Astrocyte of the hippocampus (primary cell): ENCODE data around the gene DYNC2LI1.

Experiments used
- DNase-seq: peaks from one replicate; pipeline ENCODE4 v3.0.0; 2011; ENCODE audit warnings: low read depth, low spot score

DYNC2LI1 gene

GRCh38 chr2:43812947-43813346 lies 39.1 kb downstream of the DYNC2LI1 start:
- DNase-seq = no peak

- no peak for DNase-seq
Measured at GRCh38 chr2:43814711-43815110, 40.9 kb downstream of the DYNC2LI1 start.

DNA sequence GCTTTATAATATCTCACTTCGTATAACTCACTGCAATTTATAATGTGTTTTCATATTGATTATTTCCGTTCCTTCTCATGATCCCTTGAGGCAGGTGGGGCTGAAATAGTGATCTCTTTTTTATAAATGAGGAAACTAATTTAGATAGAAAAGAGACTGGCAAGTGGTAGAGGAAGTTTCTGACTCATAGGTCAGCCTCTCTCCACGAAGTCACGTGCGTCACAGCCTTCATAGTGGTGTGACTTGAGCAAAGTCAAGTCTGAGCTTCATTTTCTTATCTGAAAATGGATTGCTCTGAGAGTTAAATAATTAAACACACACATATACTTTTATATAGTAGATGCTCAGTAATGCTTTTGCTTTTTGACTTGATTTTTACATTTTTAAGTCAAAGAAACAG lies 44.9 kb downstream of the DYNC2LI1 start:
- DNase-seq = peak; percentile 21

DNA sequence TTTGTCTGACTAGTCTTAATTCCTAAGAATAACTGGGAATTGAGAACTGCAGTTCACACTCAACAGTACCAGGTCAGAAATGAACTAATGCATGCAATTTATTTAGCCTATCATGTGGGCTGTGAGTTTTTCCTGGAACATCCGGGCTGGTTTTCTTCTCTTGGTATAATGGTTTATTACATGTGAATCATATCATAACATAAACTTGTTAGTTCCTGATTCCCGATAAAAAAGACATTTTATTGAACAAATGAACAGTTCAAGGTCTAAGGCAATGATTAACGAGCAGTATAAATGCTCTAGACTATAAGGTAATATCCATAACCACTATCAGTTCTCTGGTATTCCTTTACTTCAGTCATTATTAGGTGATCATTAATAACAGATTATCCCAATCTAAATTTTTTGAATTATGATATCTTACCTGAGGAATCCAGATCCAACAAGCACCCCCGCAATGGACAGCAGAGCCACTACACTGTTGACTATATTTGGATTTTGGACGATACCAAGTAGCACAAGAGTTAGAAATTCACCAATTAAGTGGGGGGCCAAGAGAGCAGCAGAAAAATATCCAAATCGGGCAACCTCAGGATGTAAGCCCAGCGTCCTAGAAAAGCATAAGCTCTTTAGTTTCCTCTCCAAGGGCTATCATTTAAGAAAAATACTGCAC lies 45.8 kb downstream of the DYNC2LI1 start:
- DNase-seq = no peak

GRCh38 chr2:43822839-43823238 lies 49.0 kb downstream of the DYNC2LI1 start:
- no peak for DNase-seq

DNA sequence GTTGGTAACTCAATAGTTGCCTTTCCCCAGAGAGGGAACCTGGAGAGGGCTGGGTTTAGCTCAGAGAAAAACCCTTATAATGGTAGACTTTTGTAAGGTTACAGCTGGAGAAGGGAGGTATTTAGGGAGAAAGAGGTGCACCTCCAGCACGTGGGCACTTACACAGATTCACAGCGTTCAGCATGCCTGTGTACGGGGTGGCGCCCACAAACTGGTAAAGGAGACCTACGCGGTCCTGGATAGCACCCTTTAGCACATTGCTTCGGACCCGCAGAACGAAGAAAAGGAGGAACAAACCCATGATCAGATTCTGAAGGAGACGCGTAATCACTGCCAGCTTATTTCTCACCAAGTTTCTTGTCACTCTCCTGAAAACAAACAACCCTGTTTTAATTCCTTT lies 49.9 kb downstream of the DYNC2LI1 start:
- DNase-seq = no peak

DNA sequence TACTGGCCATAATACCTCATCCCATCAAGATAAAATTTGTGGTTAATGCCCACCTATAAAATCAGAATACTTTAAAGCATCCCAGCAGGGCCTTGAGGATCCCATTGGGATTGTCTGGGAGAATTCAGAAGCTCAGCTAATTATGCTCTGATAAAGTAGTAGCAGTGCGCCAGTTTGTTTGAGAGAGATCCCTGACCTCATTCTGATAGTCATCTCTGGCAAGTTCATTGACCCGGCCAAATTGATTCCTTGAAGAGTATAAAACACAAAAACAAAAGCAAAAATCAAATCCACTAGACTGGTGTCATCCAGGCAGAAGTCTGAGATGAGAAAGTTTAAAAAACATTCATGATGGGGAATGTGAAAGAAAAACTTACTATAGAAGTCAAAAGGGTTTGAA lies 50.7 kb downstream of the DYNC2LI1 start:
- DNase-seq = no peak

DNA sequence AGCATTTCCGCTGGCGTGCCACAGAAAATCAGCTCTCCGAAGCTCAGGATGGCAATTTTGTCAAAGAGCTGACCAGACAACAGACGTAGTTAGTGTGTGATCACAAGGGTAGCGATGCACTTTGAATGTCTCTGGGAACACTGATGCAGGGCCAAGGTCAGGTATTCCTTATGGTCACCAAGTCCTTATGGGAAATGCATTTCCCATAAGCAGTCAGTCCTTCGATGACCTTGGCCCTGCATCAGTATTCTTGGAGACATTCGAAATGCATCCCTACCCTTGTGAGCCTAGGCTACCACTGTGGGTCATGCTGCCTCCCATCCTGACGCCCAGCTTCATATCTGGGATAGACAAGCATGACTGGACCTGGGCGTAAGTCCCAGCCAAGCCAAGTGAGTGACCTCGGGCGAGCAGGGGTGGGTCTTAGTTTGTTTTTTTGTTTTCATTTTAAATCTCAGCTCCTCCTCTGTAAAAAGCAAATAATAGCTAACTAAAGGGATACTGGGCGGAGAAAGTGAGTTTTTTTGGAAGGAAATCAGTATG lies 51.2 kb downstream of the DYNC2LI1 start:
- DNase-seq = no peak

DNA sequence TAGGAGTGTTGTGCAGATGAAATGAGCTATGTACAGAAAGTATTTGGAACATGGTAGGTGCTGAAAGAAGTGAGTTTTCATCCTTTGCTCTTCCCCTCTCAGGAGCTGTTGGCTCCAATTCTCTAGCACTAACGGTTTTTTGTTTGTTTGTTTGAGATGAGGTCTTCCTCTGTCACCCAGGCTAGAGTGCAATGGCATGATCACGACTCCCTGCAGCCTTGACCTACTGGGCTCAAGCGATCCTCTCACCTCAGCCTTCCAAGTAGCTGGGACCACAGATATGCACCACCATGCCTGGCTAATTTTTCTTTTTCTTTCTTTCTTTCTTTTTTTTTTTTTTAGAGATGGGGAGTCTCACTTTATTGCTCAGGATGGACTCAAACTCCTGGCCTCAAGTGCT lies 52.0 kb downstream of the DYNC2LI1 start:
- DNase-seq = no peak

GRCh38 chr2:43826305-43827250 lies 52.7 kb downstream of the DYNC2LI1 start:
- DNase-seq = no peak

DNA sequence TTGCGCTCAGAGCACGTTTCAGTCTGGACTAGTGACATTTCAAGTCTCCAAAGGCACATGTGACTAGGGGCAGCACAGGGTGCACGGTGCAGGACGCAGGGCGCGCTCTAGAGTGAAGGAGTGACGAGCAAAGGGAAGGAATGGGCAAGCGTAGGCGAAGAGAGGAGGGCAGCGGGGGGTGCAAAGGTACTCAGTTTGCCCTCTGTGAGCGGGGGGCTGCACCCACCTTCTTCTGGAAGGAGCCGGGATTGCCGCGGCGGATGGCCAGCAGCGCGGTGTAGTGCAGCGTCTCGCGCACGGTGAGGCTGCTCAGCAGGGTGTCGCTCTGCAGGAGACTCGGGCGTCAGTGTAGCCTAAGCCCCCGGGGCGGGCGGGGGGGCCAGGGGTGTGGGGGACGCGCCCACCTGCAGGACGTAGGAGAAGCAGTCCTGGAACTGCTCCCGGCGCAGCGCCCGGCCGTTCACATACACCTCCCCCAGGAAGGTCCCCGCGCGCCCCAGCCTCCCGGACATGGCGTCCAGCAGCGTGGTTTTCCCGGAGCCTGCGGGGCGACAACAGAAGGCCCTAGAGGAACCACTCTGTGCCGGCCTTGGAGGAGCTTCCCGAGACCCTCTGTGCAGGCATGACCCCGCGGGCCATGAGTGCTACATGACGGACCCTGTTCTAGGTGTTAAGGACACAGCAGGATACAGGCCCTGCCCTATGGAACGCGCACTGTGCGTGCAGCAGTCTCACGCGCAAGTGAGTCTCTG lies 57.9 kb downstream of the DYNC2LI1 start:
- DNase-seq = peak; percentile 35

GRCh38 chr2:43832457-43832856 lies 58.6 kb downstream of the DYNC2LI1 start:
- DNase-seq = peak; percentile 18

- no peak for DNase-seq
Measured at GRCh38 chr2:43837033-43837432, 63.2 kb downstream of the DYNC2LI1 start.

- no peak for DNase-seq
Measured at GRCh38 chr2:43837831-43838559, 64.2 kb downstream of the DYNC2LI1 start.

DNA sequence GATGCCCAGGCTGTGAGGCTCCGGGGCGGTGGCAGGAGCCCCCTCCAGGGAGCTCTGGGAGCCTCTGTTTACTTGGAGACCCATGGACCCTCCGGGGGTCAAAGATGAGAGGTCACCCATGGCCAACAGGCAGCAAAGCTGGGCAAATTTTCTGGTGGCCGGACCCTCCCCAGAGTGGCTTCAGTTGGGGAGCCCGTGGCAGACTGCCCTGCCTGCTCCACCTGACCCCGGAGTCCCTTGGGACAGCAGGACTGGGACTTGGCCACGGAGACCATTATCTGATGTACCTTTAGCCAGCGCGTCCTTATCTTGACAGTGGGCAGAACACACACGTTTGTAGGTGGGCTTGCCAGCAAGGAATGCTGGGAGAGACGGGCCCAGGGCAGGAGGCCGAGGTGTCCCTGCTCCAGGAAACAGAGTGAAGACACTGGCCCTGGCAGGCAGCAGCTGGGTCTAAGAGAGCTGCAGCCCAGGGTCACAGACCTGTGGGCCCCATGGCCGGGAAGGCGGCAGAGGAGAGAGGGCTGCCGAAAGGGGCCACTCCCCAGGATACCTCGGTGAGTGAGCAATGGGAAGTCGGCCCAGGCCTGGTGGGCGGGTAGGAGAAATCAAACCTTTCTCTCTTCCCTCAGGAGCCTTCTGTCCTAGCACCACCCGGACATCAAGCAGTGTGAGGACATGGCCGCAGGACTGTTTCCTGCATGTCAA lies 64.9 kb downstream of the DYNC2LI1 start, which contains the start of the genes ABCG5 and ABCG8:
Gene ABCG5, minus strand, starts transcription at position 280 of the 708 bp plus-strand sequence. Its CDS starts 160 bp downstream, at position 120.
Gene ABCG8, plus strand, starts transcription at position 412 of the 708 bp plus-strand sequence. Its CDS starts 83 bp downstream, at position 495.
- DNase-seq = no peak

DNA sequence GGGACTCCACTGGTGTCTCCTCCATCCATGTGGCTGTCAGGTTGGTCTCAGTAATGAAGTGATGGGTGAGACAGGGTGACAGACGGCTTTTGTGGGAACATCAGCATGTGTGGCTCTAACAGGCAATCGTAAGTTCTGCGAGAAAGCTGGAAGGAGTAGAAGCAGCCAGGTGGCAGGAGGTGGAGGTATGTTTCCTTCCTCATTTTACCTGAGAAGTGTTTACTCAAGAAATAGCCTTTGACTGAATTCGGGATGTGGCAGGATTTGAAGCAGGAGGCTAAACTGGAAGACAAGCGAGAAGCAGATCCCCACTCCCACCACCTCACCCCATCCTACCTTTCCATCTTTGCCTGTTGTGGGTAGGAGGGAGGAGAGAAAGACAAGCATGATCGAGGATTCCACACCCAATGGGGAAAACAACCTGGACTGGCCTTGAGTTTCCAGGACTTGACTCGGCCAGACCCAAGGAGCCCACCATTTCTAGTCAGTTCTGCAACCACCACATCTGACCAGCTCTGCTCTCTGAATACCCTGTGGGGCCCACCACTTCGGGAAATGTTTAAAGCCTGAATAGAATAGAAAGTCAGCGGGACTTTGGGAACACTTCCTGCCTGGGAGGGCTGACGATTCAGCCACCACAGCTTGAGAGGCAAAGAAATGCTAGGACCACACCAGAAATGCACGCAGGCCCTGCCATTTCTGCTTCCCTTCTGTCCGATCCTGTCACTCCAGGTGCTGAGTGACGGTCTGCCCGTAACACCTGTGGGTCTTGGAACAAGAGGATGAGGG lies 66.1 kb downstream of the DYNC2LI1 start:
- no peak for DNase-seq

- DNase-seq = no peak
Measured at GRCh38 chr2:43840965-43841364, 67.1 kb downstream of the DYNC2LI1 start.

DNA sequence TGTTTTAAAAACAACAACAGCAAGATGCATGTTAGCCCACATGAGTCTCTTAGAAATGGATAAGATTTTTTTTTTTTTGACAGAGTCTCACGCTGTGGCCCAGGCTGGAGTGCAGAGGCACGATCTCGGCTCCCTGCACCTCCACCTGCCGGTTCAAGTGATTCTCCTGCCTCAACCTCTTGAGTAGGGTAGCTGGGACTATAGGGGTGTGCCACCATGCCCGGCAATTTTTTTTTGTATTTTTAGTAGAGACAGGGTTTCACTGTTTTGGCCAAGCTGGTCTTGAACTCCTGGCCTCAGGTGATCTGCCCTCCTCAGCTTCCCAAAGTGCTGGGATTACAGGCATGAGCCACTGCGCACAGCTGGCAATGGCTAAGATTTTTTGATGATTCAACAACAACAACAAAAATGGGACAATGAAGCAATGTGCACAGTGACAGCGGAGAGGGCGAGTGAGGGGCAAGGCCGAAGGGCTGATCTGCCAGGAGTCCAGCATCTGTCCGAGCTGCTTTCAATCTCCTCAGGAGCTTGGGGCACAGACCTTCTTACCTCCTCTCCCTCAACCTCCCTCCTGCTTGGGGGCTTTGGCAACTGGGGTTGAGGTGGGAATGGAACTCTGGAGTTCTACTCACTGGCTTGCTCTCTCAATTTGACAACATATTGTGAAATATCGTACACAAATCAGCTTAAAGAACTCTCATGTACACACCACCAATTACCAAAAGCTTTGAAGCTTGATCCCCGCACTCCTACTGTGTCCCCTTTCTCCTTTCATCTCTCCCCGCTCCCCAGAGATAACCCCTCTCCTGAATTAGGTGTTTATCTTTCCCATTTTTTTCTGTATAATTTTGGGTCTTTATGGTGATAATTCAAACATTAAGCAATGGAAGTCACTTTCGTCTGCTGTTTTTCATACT lies 68.4 kb downstream of the DYNC2LI1 start:
- no peak for DNase-seq
